Measurements from ENCODE around the gene TECTA.

The TECTA gene

GRCh38 chr11:121127809-121128208 is 26.8 kb downstream of the TECTA start:
- H3K4me3 Mint-ChIP-seq: no peak overlapping the region
- H3K27ac Mint-ChIP-seq: no peak overlapping the region
- no peaks in the 10 kb centered on the region for H3K36me3 Mint-ChIP-seq (ENCODE audit: low read depth)
- H3K27me3 Mint-ChIP-seq (ENCODE audit: low read depth): no peaks in the 10 kb centered on the region
- peaks cover 4% of the 10 kb centered on the region for H3K9me3 Mint-ChIP-seq
- no peaks in the 10 kb centered on the region for H3K4me1 Mint-ChIP-seq (ENCODE audit: low read depth)

- Mint-ChIP-seq H3K4me3 (no peak overlapping the region), H3K36me3 (ENCODE audit: low read depth) (no peaks in the 10 kb centered on the region), H3K4me1 (ENCODE audit: low read depth) (no peaks in the 10 kb centered on the region), H3K27ac (no peak overlapping the region), H3K9me3 (no peaks in the 10 kb centered on the region), H3K27me3 (ENCODE audit: low read depth) (no peaks in the 10 kb centered on the region)
Observed at GRCh38 chr11:121129362-121130340, 28.6 kb downstream of the TECTA start.

GRCh38 chr11:121131656-121132055 is 30.6 kb downstream of the TECTA start:
- no peak overlapping the region for H3K27ac Mint-ChIP-seq
- no peaks in the 10 kb centered on the region for H3K4me1 Mint-ChIP-seq (ENCODE audit: low read depth)
- no peaks in the 10 kb centered on the region for H3K27me3 Mint-ChIP-seq (ENCODE audit: low read depth)
- no peaks in the 10 kb centered on the region for H3K9me3 Mint-ChIP-seq
- H3K4me3 Mint-ChIP-seq: no peak overlapping the region
- no peaks in the 10 kb centered on the region for H3K36me3 Mint-ChIP-seq (ENCODE audit: low read depth)

- Mint-ChIP-seq H3K9me3 (no peaks in the 10 kb centered on the region), H3K27ac (no peak overlapping the region), H3K4me1 (ENCODE audit: low read depth) (no peaks in the 10 kb centered on the region), H3K36me3 (ENCODE audit: low read depth) (no peaks in the 10 kb centered on the region), H3K4me3 (no peak overlapping the region), H3K27me3 (ENCODE audit: low read depth) (no peaks in the 10 kb centered on the region)
Observed at GRCh38 chr11:121132211-121132976, 31.4 kb downstream of the TECTA start.

- no peaks in the 10 kb centered on the region for H3K36me3 Mint-ChIP-seq (ENCODE audit: low read depth)
- no peaks in the 10 kb centered on the region for H3K9me3 Mint-ChIP-seq
Observed at GRCh38 chr11:121134741-121135312, 33.8 kb downstream of the TECTA start.

GRCh38 chr11:121137005-121137404 is 36.0 kb downstream of the TECTA start:
- H3K27ac Mint-ChIP-seq: no peak overlapping the region
- no peaks in the 10 kb centered on the region for H3K9me3 Mint-ChIP-seq
- no peaks in the 10 kb centered on the region for H3K27me3 Mint-ChIP-seq (ENCODE audit: low read depth)
- no peaks in the 10 kb centered on the region for H3K4me1 Mint-ChIP-seq (ENCODE audit: low read depth)
- no peak overlapping the region for H3K4me3 Mint-ChIP-seq
- no peaks in the 10 kb centered on the region for H3K36me3 Mint-ChIP-seq (ENCODE audit: low read depth)

More at GRCh38 chr11:121134741-121135312, 33.8 kb downstream of the TECTA start:
- no peaks in the 10 kb centered on the region for H3K27me3 Mint-ChIP-seq (ENCODE audit: low read depth)
- H3K4me3 Mint-ChIP-seq: no peak overlapping the region
- no peak overlapping the region for H3K27ac Mint-ChIP-seq
- H3K4me1 Mint-ChIP-seq (ENCODE audit: low read depth): no peaks in the 10 kb centered on the region

GRCh38 chr11:121138259-121138658 is 37.2 kb downstream of the TECTA start:
- Mint-ChIP-seq H3K4me3 (no peak overlapping the region), H3K27ac (no peak overlapping the region), H3K9me3 (no peaks in the 10 kb centered on the region), H3K27me3 (ENCODE audit: low read depth) (peaks cover under 1% of the 10 kb centered on the region), H3K36me3 (ENCODE audit: low read depth) (no peaks in the 10 kb centered on the region), H3K4me1 (ENCODE audit: low read depth) (no peaks in the 10 kb centered on the region)

GRCh38 chr11:121140369-121140768 is 39.3 kb downstream of the TECTA start:
- H3K4me3 Mint-ChIP-seq: no peak overlapping the region
- H3K27ac Mint-ChIP-seq: no peak overlapping the region
- H3K9me3 Mint-ChIP-seq: no peaks in the 10 kb centered on the region
- H3K27me3 Mint-ChIP-seq (ENCODE audit: low read depth): peaks cover 4% of the 10 kb centered on the region
- H3K4me1 Mint-ChIP-seq (ENCODE audit: low read depth): no peaks in the 10 kb centered on the region
- H3K36me3 Mint-ChIP-seq (ENCODE audit: low read depth): no peaks in the 10 kb centered on the region

GRCh38 chr11:121141066-121141465 is 40.0 kb downstream of the TECTA start:
- H3K4me1 Mint-ChIP-seq (ENCODE audit: low read depth): no peaks in the 10 kb centered on the region
- peaks cover 4% of the 10 kb centered on the region for H3K27me3 Mint-ChIP-seq (ENCODE audit: low read depth)
- no peak overlapping the region for H3K4me3 Mint-ChIP-seq
- H3K9me3 Mint-ChIP-seq: no peaks in the 10 kb centered on the region
- no peak overlapping the region for H3K27ac Mint-ChIP-seq
- no peaks in the 10 kb centered on the region for H3K36me3 Mint-ChIP-seq (ENCODE audit: low read depth)

GRCh38 chr11:121143921-121144320 is 42.9 kb downstream of the TECTA start:
- H3K9me3 Mint-ChIP-seq: no peaks in the 10 kb centered on the region
- no peak overlapping the region for H3K27ac Mint-ChIP-seq
- no peaks in the 10 kb centered on the region for H3K36me3 Mint-ChIP-seq (ENCODE audit: low read depth)
- H3K27me3 Mint-ChIP-seq (ENCODE audit: low read depth): peaks cover 4% of the 10 kb centered on the region
- no peak overlapping the region for H3K4me3 Mint-ChIP-seq
- H3K4me1 Mint-ChIP-seq (ENCODE audit: low read depth): no peaks in the 10 kb centered on the region

- no peaks in the 10 kb centered on the region for H3K4me1 Mint-ChIP-seq (ENCODE audit: low read depth)
- no peak overlapping the region for H3K27ac Mint-ChIP-seq
- peaks cover 4% of the 10 kb centered on the region for H3K27me3 Mint-ChIP-seq (ENCODE audit: low read depth)
- H3K4me3 Mint-ChIP-seq: no peak overlapping the region
- H3K36me3 Mint-ChIP-seq (ENCODE audit: low read depth): no peaks in the 10 kb centered on the region
- H3K9me3 Mint-ChIP-seq: no peaks in the 10 kb centered on the region
Observed at GRCh38 chr11:121144723-121145122, 43.7 kb downstream of the TECTA start.

- H3K9me3 Mint-ChIP-seq: no peaks in the 10 kb centered on the region
- no peak overlapping the region for H3K4me3 Mint-ChIP-seq
- H3K36me3 Mint-ChIP-seq (ENCODE audit: low read depth): no peaks in the 10 kb centered on the region
- peaks cover 4% of the 10 kb centered on the region for H3K27me3 Mint-ChIP-seq (ENCODE audit: low read depth)
- H3K4me1 Mint-ChIP-seq (ENCODE audit: low read depth): no peaks in the 10 kb centered on the region
- no peak overlapping the region for H3K27ac Mint-ChIP-seq
Observed at GRCh38 chr11:121145826-121146225, 44.8 kb downstream of the TECTA start.

GRCh38 chr11:121149116-121149515 is 48.1 kb downstream of the TECTA start:
- Mint-ChIP-seq H3K4me1 (ENCODE audit: low read depth) (no peaks in the 10 kb centered on the region), H3K36me3 (ENCODE audit: low read depth) (no peaks in the 10 kb centered on the region), H3K4me3 (no peak overlapping the region)

GRCh38 chr11:121151207-121151688 is 50.2 kb downstream of the TECTA start:
- Mint-ChIP-seq H3K4me1 (ENCODE audit: low read depth) (no peaks in the 10 kb centered on the region), H3K9me3 (no peaks in the 10 kb centered on the region), H3K27me3 (ENCODE audit: low read depth) (peaks cover 5% of the 10 kb centered on the region), H3K27ac (no peak overlapping the region), H3K36me3 (ENCODE audit: low read depth) (no peaks in the 10 kb centered on the region), H3K4me3 (no peak overlapping the region)

More at GRCh38 chr11:121149116-121149515, 48.1 kb downstream of the TECTA start:
- H3K27me3 Mint-ChIP-seq (ENCODE audit: low read depth): peaks cover 4% of the 10 kb centered on the region
- H3K9me3 Mint-ChIP-seq: no peaks in the 10 kb centered on the region
- H3K27ac Mint-ChIP-seq: no peak overlapping the region
